Kidney (tissue), 14 donors: ENCODE results near the gene MDFI. TPM values are rescaled to one million over a fixed set of nuclear protein-coding genes. Genes with fewer than 3 reads are reported as not detected.

Source experiments
- DNase-seq, 5 donors: peaks; one replicate each; pipeline ENCODE4 v3.0.0-alpha.2; 2013 to 2020
- FAIRE-seq: peaks from 2 replicates; lab custom pipeline; 2012; peaks lifted over from hg19 to GRCh38; lab: Jason Lieb, UNC
- H3K27ac ChIP-seq, 2 donors: one replicate each; pipeline ENCODE4 v1.7.0; 2013; ENCODE audit warnings: low read depth in 2 of 2, low read length in 2 of 2, inconsistent platforms in 1 of 2
- H3K27me3 ChIP-seq: one replicate; pipeline ENCODE4 v1.7.1; 2013; ENCODE audit warnings: low read length, inconsistent platforms; ENCODE audit not compliant: control insufficient read depth, insufficient read depth
- H3K36me3 ChIP-seq, 3 donors: one replicate each; pipeline versions ENCODE4 v1.7.0 to v1.7.1; 2013; ENCODE audit warnings: low read length in 3 of 3, control low read depth in 1 of 3, inconsistent platforms in 1 of 3; ENCODE audit not compliant: insufficient read depth in 3 of 3, control insufficient read depth in 2 of 3
- H3K4me1 ChIP-seq, 3 donors: one replicate each; pipeline versions ENCODE4 v1.7.0 to v1.7.1; 2013; ENCODE audit warnings: low read length in 3 of 3, inconsistent platforms in 1 of 3, low read depth in 1 of 3; ENCODE audit not compliant: control insufficient read depth in 2 of 3, insufficient read depth in 2 of 3
- H3K4me3 ChIP-seq, 3 donors: one replicate each; pipeline versions ENCODE4 v1.7.0 to v1.8.1; 2013; ENCODE audit warnings: low read length in 3 of 3, control low read depth in 1 of 3, inconsistent platforms in 1 of 3
- H3K9ac ChIP-seq, 3 donors: one replicate each; pipeline versions ENCODE4 v1.7.0 to v1.7.1; 2013; ENCODE audit warnings: low read length in 3 of 3, control low read depth in 1 of 3, inconsistent platforms in 1 of 3
- H3K9me3 ChIP-seq, 3 donors: one replicate each; pipeline versions ENCODE4 v1.7.0 to v1.7.1; 2013; ENCODE audit warnings: low read length in 3 of 3, control low read depth in 1 of 3, inconsistent platforms in 1 of 3; ENCODE audit not compliant: control insufficient read depth in 2 of 3, insufficient read depth in 1 of 3
- CTCF ChIP-seq: IDR thresholded peaks from 3 replicates; pipeline ENCODE4 v1.5.1; 2012; ENCODE audit warnings: mild to moderate bottlenecking, moderate library complexity, borderline replicate concordance; ENCODE audit not compliant: insufficient read depth; ENCODE audit errors: extremely low read depth
- intact Hi-C: fragments of 100-400 bp; cut with DNase I; formaldehyde crosslinking; loops from one replicate; pipeline ENCODE4 v1.11.1; 2022
- polyA plus RNA-seq: library from polyadenylated mRNA; stranded (reverse); fragments of 350-450 nt; fragmentation: Illumina TruSeq; extraction: RNeasy Lipid Tissue Mini Kit (QIAGEN cat#74804); gene quantifications from one replicate; pipeline ENCODE4 v1.2.3, GENCODE V29; 2014; ENCODE audit warnings: low read depth, low replicate concordance; ENCODE audit not compliant: insufficient read depth
- total RNA-seq: library from RNA; stranded (reverse); fragmentation: NEBNext Ultra II Directional; extraction: Animal tissue kit (Norgen Biotek cat#: 25700); gene quantifications from one replicate; pipeline ENCODE4 v1.2.1, GENCODE V29; 2021
- donor health status: control.
- donor health status: control.
- donor health status: control.
- donor health status: control.
- donor health status: control.
- donor health status: DM: yes; HTN: yes; CAD: no.
- donor health status: Normal renal cell carcinoma (clear cell type).

The MDFI gene
- total and polyA plus RNA-seq, 2 donors from 2014 or later: 2.3 to 16.9 TPM

DNA sequence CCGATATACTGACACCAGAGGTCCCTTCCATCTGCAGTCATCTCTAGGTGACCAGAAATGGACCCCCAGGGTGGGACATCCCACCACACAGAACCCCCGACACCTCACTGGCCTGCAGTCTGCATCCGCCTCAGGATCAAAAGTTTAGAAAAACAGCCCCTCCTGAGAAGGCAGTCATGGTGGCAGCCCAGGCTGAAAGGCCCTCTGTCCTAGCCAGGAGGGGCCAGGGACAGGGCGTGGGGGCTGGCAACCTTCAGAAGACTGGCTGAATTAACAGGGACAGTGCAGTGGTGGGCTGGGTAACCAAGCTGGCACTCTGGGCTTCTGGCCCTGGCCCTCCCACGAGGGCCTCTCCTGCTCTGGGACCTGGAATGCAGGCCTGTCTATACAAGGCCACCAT lies 34.3 kb upstream of the MDFI start:
- no peak overlapping the region for H3K27ac ChIP-seq
- no peak overlapping the region for H3K4me3 ChIP-seq
- no peak for TF ChIP-seq CTCF
- no peaks in the 10 kb centered on the region for H3K9me3 ChIP-seq
- intact Hi-C loops: loop anchor here (5.0 kb wide), 1 partner anchor 78 kb away; no protein-coding TSS in a partner anchor
- DNase-seq: no peak
- FAIRE-seq: no peak
- H3K36me3 ChIP-seq: no peaks in the 10 kb centered on the region
- no peaks in the 10 kb centered on the region for H3K4me1 ChIP-seq
- no peak overlapping the region for H3K9ac ChIP-seq
- no peaks in the 10 kb centered on the region for H3K27me3 ChIP-seq

GRCh38 chr6:41605649-41606048 lies 32.6 kb upstream of the MDFI start:
- Histone ChIP-seq H3K4me3 (no peak overlapping the region), H3K9ac (no peak overlapping the region), H3K27ac (no peak overlapping the region), H3K9me3 (no peaks in the 10 kb centered on the region), H3K36me3 (no peaks in the 10 kb centered on the region), H3K4me1 (no peaks in the 10 kb centered on the region), H3K27me3 (no peaks in the 10 kb centered on the region)
- FAIRE-seq (no peak), DNase-seq (no peak)
- intact Hi-C loops: no loop called here
- no peak for TF ChIP-seq CTCF

DNA sequence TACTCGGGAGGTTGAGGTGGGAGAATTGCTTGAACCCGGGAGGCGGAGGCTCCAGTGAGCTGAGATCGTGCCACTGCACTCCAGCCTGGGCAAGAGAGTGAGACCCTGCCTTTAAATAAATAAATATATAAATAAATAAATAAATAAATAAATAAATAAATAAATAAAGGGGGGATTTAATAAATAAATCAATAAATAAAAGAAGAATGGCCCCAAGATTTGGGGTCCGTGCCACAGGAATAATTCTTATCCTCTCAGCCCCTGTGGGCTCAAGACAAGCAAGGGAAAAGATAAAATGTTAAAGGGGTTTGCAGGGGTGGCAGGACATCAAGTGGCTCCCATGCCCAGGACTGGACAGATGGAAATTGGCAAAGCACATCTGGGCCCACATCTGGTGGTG lies 31.2 kb upstream of the MDFI start:
- Histone ChIP-seq H3K4me1 (no peaks in the 10 kb centered on the region), H3K27me3 (no peaks in the 10 kb centered on the region), H3K9ac (no peak overlapping the region), H3K4me3 (no peak overlapping the region), H3K27ac (no peak overlapping the region), H3K9me3 (no peaks in the 10 kb centered on the region), H3K36me3 (no peaks in the 10 kb centered on the region)
- no peak for TF ChIP-seq CTCF
- intact Hi-C loops: no loop called here
- FAIRE-seq (no peak), DNase-seq (no peak)

GRCh38 chr6:41607736-41608135 lies 30.5 kb upstream of the MDFI start:
- Histone ChIP-seq H3K27me3 (no peaks in the 10 kb centered on the region), H3K36me3 (no peaks in the 10 kb centered on the region), H3K9me3 (no peaks in the 10 kb centered on the region), H3K4me1 (no peaks in the 10 kb centered on the region), H3K27ac (no peak overlapping the region), H3K4me3 (no peak overlapping the region), H3K9ac (no peak overlapping the region)
- DNase-seq: no peak
- TF ChIP-seq CTCF: no peak
- intact Hi-C loops: no loop called here
- FAIRE-seq: no peak
